ENCODE measurements around the gene SRRM1. TPM values are rescaled to one million over a fixed set of nuclear protein-coding genes. Genes with fewer than 3 reads are reported as not detected.
A peak's percentile ranks its signal among the peaks of the same experiment; 100 is the strongest.

Gene SRRM1
- total RNA-seq, 1 donor from 2014 or later, result 199 TPM

DNA sequence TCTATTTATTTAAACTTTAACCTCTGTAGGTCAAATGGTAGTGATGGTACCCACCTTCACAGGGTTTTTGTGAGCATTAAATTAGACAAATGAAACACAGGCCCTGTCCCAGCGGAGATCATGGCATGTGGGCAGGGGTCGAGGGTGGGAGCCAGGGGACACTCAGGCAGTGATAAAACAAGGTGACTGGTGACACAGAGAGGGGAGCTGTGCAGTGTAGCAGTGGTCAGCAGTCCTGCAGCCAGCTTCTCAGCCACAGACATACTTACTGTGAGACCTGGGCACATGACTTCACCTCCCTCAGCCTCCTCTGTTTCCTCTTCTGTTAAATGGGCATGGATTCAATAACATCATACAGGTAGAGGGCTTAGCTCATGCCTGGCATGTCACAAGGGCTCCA is 44.9 kb downstream of the SRRM1 start:
- no peak overlapping the region for H3K27ac Mint-ChIP-seq
- H3K9me3 Mint-ChIP-seq (ENCODE audit: low read depth), result no peaks in the 10 kb centered on the region
- DNase-seq (ENCODE audit: low spot score, unreplicated experiment), result no peak
- no peaks in the 10 kb centered on the region for H3K27me3 Mint-ChIP-seq
- peaks cover 4% of the 10 kb centered on the region for H3K4me1 Mint-ChIP-seq (ENCODE audit: low read depth)
- H3K4me3 Mint-ChIP-seq (ENCODE audit: low read depth), result no peak overlapping the region
- no peaks in the 10 kb centered on the region for H3K36me3 Mint-ChIP-seq (ENCODE audit: insufficient read depth)
- TF ChIP-seq, protein P1, sequence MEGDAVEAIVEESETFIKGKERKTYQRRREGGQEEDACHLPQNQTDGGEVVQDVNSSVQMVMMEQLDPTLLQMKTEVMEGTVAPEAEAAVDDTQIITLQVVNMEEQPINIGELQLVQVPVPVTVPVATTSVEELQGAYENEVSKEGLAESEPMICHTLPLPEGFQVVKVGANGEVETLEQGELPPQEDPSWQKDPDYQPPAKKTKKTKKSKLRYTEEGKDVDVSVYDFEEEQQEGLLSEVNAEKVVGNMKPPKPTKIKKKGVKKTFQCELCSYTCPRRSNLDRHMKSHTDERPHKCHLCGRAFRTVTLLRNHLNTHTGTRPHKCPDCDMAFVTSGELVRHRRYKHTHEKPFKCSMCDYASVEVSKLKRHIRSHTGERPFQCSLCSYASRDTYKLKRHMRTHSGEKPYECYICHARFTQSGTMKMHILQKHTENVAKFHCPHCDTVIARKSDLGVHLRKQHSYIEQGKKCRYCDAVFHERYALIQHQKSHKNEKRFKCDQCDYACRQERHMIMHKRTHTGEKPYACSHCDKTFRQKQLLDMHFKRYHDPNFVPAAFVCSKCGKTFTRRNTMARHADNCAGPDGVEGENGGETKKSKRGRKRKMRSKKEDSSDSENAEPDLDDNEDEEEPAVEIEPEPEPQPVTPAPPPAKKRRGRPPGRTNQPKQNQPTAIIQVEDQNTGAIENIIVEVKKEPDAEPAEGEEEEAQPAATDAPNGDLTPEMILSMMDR (IDR thresholded peaks at IDR 0.05; ENCODE audit: unreplicated experiment), result no peak

DNA sequence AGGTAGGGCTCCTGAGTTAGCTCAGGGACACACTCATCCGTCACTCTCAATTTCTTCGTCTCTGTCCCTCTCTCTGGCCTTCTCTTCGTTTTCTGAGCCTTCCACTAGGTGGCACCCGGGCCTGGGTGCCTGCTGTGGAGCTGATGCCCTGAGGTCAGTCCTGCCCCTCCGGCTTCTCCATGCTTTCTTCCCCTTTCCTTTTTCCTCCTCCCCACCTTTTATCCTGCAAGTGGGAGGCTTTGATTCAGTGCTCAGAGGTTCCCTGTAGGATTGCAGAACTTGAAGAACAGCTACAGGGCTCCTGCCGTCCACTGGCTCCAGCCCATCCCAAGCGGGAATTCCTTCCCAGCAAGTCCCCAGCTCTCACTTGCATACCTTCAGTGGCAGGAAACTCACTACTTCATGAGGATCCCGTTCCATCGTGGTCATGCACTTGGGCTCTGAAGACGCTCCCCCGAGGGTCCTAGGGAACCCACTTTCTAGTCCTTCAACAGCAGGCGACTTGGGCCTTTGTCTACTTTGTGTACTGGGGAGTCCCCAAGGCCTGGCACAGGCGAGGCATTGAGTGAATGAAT is 45.6 kb downstream of the SRRM1 start:
- peaks cover 2% of the 10 kb centered on the region for H3K4me1 Mint-ChIP-seq (ENCODE audit: low read depth)
- H3K27me3 Mint-ChIP-seq, result no peaks in the 10 kb centered on the region
- no peak overlapping the region for H3K4me3 Mint-ChIP-seq (ENCODE audit: low read depth)
- no peaks in the 10 kb centered on the region for H3K9me3 Mint-ChIP-seq (ENCODE audit: low read depth)
- no peaks in the 10 kb centered on the region for H3K36me3 Mint-ChIP-seq (ENCODE audit: insufficient read depth)
- TF ChIP-seq, protein P1 (IDR thresholded peaks at IDR 0.05; ENCODE audit: unreplicated experiment), result peak; percentile 85
- no peak overlapping the region for H3K27ac Mint-ChIP-seq
- DNase-seq (ENCODE audit: low spot score, unreplicated experiment), result peak; percentile 47

DNA sequence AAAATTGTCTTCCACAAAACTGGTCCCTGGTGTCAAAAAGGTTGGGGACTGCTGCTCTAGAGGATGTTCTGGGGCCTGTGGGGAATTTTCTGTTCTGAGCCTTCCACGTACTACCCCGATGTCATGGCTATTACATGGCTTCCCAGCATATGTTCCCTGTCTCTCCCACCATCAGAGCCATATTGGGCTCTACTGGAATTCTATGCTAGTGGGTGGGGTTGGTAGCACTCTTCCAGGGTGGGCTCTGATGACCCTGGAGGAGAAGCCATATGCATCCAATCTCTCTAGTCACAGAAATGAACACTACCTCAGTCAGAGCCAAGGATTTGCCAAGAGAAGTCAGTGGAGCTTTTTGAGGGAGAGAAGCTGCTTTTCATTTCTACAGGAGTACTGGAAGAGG is 47.9 kb downstream of the SRRM1 start:
- no peaks in the 10 kb centered on the region for H3K27me3 Mint-ChIP-seq
- H3K4me3 Mint-ChIP-seq (ENCODE audit: low read depth), result no peak overlapping the region
- TF ChIP-seq, protein P1 (IDR thresholded peaks at IDR 0.05; ENCODE audit: unreplicated experiment), result no peak
- no peaks in the 10 kb centered on the region for H3K9me3 Mint-ChIP-seq (ENCODE audit: low read depth)
- DNase-seq (ENCODE audit: low spot score, unreplicated experiment), result no peak
- H3K27ac Mint-ChIP-seq, result no peak overlapping the region
- no peaks in the 10 kb centered on the region for H3K4me1 Mint-ChIP-seq (ENCODE audit: low read depth)
- no peaks in the 10 kb centered on the region for H3K36me3 Mint-ChIP-seq (ENCODE audit: insufficient read depth)

DNA sequence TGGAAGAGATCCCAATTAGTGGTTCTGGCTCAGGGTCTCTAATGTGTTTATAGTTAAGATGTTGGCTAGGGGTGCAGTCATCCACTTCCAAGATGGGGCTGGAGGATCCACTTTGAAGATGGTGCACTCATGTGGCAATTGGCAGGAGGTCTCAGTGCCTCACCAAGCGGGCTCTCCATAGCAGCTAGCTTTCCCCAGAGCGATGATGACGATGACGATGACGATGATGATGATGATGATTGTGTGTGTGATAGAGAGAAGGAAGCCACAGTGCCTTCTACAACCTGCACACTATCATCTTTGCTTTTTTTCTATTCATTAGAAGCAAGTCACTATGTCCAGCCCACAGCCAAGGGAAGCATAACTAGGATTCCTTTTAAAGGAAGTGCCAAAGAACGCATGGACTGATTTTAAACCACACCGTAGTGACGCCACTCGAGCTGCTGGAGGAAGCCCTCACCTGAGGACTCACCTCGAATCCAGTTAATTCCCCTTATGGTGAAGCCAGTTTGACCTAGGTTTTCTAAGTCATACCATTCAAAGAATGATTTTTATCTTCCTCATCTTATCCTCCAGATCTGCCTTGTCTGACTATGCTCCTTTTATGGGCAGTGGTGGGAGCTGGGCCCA is 49.4 kb downstream of the SRRM1 start:
- H3K4me1 Mint-ChIP-seq (ENCODE audit: low read depth), result no peaks in the 10 kb centered on the region
- TF ChIP-seq, protein P1 (IDR thresholded peaks at IDR 0.05; ENCODE audit: unreplicated experiment), result no peak
- H3K27ac Mint-ChIP-seq, result no peak overlapping the region
- H3K36me3 Mint-ChIP-seq (ENCODE audit: insufficient read depth), result no peaks in the 10 kb centered on the region
- DNase-seq (ENCODE audit: low spot score, unreplicated experiment), result no peak
- H3K9me3 Mint-ChIP-seq (ENCODE audit: low read depth), result no peaks in the 10 kb centered on the region
- H3K4me3 Mint-ChIP-seq (ENCODE audit: low read depth), result no peak overlapping the region
- H3K27me3 Mint-ChIP-seq, result no peaks in the 10 kb centered on the region

DNA sequence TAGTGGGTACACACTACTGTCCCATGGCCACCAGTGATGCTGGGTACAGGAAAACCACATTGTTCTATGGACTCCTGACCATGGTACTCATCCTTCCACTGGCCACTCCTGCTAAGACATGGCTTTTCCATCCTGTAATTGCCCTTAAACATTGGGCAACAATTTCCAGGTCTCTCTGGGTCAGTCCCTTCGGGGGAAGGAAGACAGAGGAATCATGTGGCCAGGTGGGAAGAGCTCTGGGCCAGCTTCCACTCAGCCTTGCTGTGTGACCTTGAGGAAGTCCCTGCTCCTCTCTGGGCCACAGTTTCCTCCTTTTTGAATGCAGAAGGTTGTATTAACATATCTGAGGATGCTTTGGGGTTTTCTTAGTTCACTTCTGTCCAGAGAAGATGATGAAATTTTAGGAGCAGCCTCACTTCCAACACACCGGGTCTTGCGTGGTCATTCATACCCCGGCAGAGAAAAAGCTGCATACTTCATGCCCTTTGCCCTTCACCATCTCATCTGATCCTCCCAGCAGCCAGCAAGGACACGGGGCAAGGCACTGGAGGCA is 50.8 kb downstream of the SRRM1 start:
- no peaks in the 10 kb centered on the region for H3K36me3 Mint-ChIP-seq (ENCODE audit: insufficient read depth)
- no peaks in the 10 kb centered on the region for H3K27me3 Mint-ChIP-seq
- no peaks in the 10 kb centered on the region for H3K4me1 Mint-ChIP-seq (ENCODE audit: low read depth)
- H3K4me3 Mint-ChIP-seq (ENCODE audit: low read depth), result no peak overlapping the region
- TF ChIP-seq, protein P1 (IDR thresholded peaks at IDR 0.05; ENCODE audit: unreplicated experiment), result no peak
- no peak for DNase-seq (ENCODE audit: low spot score, unreplicated experiment)
- H3K27ac Mint-ChIP-seq, result no peak overlapping the region
- H3K9me3 Mint-ChIP-seq (ENCODE audit: low read depth), result no peaks in the 10 kb centered on the region

Measured in progenitor cell of endocrine pancreas (in vitro differentiated cells).